ENCODE results near the gene ZBTB46.

Gene ZBTB46

GRCh38 chr20:63749597-63750508 lies 81.2 kb downstream of the ZBTB46 start:
- TF ChIP-seq CTCF (IDR thresholded peaks at IDR 0.05) = no peak

GRCh38 chr20:63748934-63749270 lies 82.2 kb downstream of the ZBTB46 start:
- no peak for TF ChIP-seq CTCF (IDR thresholded peaks at IDR 0.05)

- TF ChIP-seq CTCF (IDR thresholded peaks at IDR 0.05) = no peak
Measured at GRCh38 chr20:63748070-63748933, 82.8 kb downstream of the ZBTB46 start.

- no peak for TF ChIP-seq CTCF (IDR thresholded peaks at IDR 0.05)
Measured at GRCh38 chr20:63747622-63748069, 83.4 kb downstream of the ZBTB46 start.

- no peak for TF ChIP-seq CTCF (IDR thresholded peaks at IDR 0.05)
Measured at GRCh38 chr20:63746751-63747315, 84.2 kb downstream of the ZBTB46 start.

GRCh38 chr20:63745961-63746731 lies 84.9 kb downstream of the ZBTB46 start:
- TF ChIP-seq CTCF (IDR thresholded peaks at IDR 0.05) = no peak

- TF ChIP-seq CTCF (IDR thresholded peaks at IDR 0.05) = no peak
Measured at GRCh38 chr20:63745424-63745805, 85.6 kb downstream of the ZBTB46 start.
